Kidney (tissue), 14 donors: ENCODE measurements around the gene LRWD1. TPM values are rescaled to one million over a fixed set of nuclear protein-coding genes. Genes with fewer than 3 reads are reported as not detected.

Experiments
- DNase-seq, 5 donors: peaks; one replicate each; pipeline ENCODE4 v3.0.0-alpha.2; 2013 to 2020
- FAIRE-seq: peaks from 2 replicates; lab custom pipeline; 2012; peaks lifted over from hg19 to GRCh38; lab: Jason Lieb, UNC
- H3K27ac ChIP-seq, 2 donors: one replicate each; pipeline ENCODE4 v1.7.0; 2013; ENCODE audit warnings: low read depth in 2 of 2, low read length in 2 of 2, inconsistent platforms in 1 of 2
- H3K27me3 ChIP-seq: one replicate; pipeline ENCODE4 v1.7.1; 2013; ENCODE audit warnings: low read length, inconsistent platforms; ENCODE audit not compliant: control insufficient read depth, insufficient read depth
- H3K36me3 ChIP-seq, 3 donors: one replicate each; pipeline versions ENCODE4 v1.7.0 to v1.7.1; 2013; ENCODE audit warnings: low read length in 3 of 3, control low read depth in 1 of 3, inconsistent platforms in 1 of 3; ENCODE audit not compliant: insufficient read depth in 3 of 3, control insufficient read depth in 2 of 3
- H3K4me1 ChIP-seq, 3 donors: one replicate each; pipeline versions ENCODE4 v1.7.0 to v1.7.1; 2013; ENCODE audit warnings: low read length in 3 of 3, inconsistent platforms in 1 of 3, low read depth in 1 of 3; ENCODE audit not compliant: control insufficient read depth in 2 of 3, insufficient read depth in 2 of 3
- H3K4me3 ChIP-seq, 3 donors: one replicate each; pipeline versions ENCODE4 v1.7.0 to v1.8.1; 2013; ENCODE audit warnings: low read length in 3 of 3, control low read depth in 1 of 3, inconsistent platforms in 1 of 3
- H3K9ac ChIP-seq, 3 donors: one replicate each; pipeline versions ENCODE4 v1.7.0 to v1.7.1; 2013; ENCODE audit warnings: low read length in 3 of 3, control low read depth in 1 of 3, inconsistent platforms in 1 of 3
- H3K9me3 ChIP-seq, 3 donors: one replicate each; pipeline versions ENCODE4 v1.7.0 to v1.7.1; 2013; ENCODE audit warnings: low read length in 3 of 3, control low read depth in 1 of 3, inconsistent platforms in 1 of 3; ENCODE audit not compliant: control insufficient read depth in 2 of 3, insufficient read depth in 1 of 3
- intact Hi-C: fragments of 100-400 bp; cut with DNase I; formaldehyde crosslinking; loops from one replicate; pipeline ENCODE4 v1.11.1; 2022
- polyA plus RNA-seq: library from polyadenylated mRNA; stranded (reverse); fragments of 350-450 nt; fragmentation: Illumina TruSeq; extraction: RNeasy Lipid Tissue Mini Kit (QIAGEN cat#74804); gene quantifications from one replicate; pipeline ENCODE4 v1.2.3, GENCODE V29; 2014; ENCODE audit warnings: low read depth, low replicate concordance; ENCODE audit not compliant: insufficient read depth
- total RNA-seq: library from RNA; stranded (reverse); fragmentation: NEBNext Ultra II Directional; extraction: Animal tissue kit (Norgen Biotek cat#: 25700); gene quantifications from one replicate; pipeline ENCODE4 v1.2.1, GENCODE V29; 2021
- TF ChIP-seq, protein P1 (sequence below): IDR thresholded peaks from 3 replicates; pipeline ENCODE4 v1.5.1; 2012; ENCODE audit warnings: mild to moderate bottlenecking, moderate library complexity, borderline replicate concordance; ENCODE audit not compliant: insufficient read depth; ENCODE audit errors: extremely low read depth
- donor health status: control.
- donor health status: control.
- donor health status: control.
- donor health status: control.
- donor health status: control.
- donor health status: DM: yes; HTN: yes; CAD: no.
- donor health status: Normal renal cell carcinoma (clear cell type).

The LRWD1 gene
- total and polyA plus RNA-seq, 2 donors from 2014 or later = 14.0 to 14.1 TPM

DNA sequence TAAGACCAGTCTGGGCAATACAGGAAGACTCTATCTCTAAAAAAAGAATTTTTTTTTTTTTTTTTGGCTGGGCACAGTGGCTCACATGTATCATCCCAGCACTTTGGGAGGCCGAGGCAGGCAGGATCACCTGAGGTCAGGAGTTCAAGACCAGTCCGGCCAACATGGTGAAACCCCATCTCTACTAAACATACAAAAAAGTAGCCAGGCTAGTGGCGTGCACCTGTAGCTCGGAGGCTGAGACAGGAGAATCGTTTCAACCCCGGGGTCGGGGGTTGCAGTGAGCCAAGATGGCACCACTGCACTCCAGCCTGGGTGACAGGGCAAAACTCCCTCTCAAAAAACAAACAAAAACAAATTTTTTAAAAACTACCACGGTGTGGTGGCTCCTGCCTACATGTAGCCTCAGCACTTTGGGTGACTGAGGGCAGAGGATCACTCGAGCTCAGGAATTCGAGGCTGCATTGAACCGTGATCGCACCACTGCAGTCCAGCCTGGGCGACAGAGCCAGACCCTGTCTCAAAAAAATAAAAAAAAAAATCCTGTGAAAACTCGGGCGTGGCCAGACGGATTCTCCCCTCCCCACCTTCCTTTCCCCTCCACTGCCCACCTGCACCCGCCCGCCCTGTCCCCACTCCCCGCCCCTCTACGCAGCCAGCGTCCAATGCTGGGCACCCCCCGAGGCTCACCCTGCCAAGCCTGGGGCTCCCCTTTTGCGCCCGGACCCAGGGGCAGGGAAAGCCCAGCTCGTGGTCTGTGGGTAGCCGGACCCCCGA, 32.2 kb upstream of the LRWD1 start:
- Histone ChIP-seq H3K4me3 (peak overlapping the region in 2 of 3 donors; percentile 6 to 51), H3K36me3 (no peaks in the 10 kb centered on the region), H3K27ac (peak overlapping the region; percentile 60 to 91), H3K9ac (peak overlapping the region in 1 of 3 donors; percentile 34), H3K27me3 (no peaks in the 10 kb centered on the region), H3K4me1 (peaks cover 0 to 14% (median 7%) of the 10 kb centered on the region in 3 donors), H3K9me3 (no peaks in the 10 kb centered on the region)
- FAIRE-seq (no peak), DNase-seq (peak in 4 of 5 donors; percentile 53 to 69 (median 64))
- TF ChIP-seq, protein P1, sequence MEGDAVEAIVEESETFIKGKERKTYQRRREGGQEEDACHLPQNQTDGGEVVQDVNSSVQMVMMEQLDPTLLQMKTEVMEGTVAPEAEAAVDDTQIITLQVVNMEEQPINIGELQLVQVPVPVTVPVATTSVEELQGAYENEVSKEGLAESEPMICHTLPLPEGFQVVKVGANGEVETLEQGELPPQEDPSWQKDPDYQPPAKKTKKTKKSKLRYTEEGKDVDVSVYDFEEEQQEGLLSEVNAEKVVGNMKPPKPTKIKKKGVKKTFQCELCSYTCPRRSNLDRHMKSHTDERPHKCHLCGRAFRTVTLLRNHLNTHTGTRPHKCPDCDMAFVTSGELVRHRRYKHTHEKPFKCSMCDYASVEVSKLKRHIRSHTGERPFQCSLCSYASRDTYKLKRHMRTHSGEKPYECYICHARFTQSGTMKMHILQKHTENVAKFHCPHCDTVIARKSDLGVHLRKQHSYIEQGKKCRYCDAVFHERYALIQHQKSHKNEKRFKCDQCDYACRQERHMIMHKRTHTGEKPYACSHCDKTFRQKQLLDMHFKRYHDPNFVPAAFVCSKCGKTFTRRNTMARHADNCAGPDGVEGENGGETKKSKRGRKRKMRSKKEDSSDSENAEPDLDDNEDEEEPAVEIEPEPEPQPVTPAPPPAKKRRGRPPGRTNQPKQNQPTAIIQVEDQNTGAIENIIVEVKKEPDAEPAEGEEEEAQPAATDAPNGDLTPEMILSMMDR = no peak
- intact Hi-C loops = no loop called here

DNA sequence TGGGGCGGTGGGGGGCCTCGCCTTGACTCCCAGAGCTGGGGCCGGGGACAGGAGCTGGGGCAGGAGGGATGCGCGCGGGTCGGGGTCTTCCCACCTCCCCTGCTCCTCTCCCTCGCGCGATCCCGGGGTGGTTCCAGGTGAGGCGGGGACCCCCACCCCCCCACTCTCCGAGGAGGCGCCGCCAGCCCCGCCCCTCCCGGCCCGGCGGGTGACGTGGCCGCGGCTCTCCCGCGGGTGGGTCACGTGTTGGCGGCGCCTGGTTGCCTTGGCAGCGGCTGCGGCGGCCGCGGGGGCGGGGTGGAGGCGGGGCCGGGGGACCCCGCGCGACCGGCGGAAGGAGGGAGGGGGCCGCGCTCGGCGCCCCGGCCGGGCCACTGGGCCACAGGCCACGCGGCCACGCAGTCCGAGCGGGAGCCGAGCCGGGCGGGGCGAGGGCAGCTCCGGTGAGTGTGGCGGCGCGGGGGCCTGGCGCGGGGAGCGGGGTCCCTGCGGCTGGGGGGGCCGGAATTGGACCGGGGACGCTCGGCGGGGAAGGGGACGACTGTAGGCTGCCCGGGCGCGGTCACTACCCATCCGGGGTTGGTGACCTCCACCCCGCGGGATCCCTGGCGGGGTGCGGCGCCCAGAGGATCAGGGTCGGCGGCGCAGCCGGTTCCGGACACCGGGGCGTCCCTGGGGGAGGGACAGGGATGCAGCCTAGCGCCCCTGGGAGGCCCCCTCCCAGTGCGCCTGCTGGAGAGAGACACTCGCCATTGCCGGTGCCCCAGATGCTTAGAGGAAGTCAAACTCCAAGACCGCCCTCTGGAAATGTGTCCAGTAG, 31.4 kb upstream of the LRWD1 start, which contains the start of gene ORAI2:
ORAI2 (plus strand) TSS at position 357 of the 820 bp plus-strand sequence. CDS start 5,382 bp downstream, outside the sequence.
- peaks cover 0 to 14% (median 7%) of the 10 kb centered on the region in 3 donors for H3K4me1 ChIP-seq
- TF ChIP-seq, protein P1 = no peak
- peak within 1 kb of the TSS; percentile 24 to 68 (median 53) for H3K4me3 ChIP-seq
- H3K9me3 ChIP-seq = no peaks in the 10 kb centered on the region
- peak; percentile 79 to 96 (median 89) for DNase-seq
- H3K27me3 ChIP-seq = no peaks in the 10 kb centered on the region
- peak within 1 kb of the TSS; percentile 18 to 71 (median 69) for H3K9ac ChIP-seq
- no peak for FAIRE-seq
- no peaks in the 10 kb centered on the region for H3K36me3 ChIP-seq
- intact Hi-C loops = no loop called here
- peak within 1 kb of the TSS; percentile 60 to 91 for H3K27ac ChIP-seq

DNA sequence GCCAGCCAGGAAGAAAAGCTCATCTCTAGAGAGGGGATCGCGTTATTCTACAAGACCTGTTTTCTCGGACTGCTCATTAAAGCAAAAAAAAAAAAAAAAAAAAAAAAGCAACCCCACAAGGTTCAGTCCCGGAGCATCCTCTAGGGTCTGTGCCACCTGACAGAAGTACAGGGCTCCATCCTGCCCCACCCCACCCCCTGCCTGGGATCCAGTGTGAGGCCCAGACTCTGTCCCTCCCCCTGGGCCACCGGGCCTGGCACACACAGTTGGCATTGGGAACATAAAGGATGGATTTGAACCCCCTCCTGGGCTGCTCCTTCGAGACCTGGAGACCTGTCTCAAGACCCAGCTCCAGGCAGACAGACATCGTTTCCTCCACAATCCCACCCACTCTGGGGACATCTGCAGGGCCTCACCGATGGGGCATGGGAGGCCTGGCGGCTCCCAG, 30.7 kb upstream of the LRWD1 start:
- peak overlapping the region; percentile 26 to 71 for H3K27ac ChIP-seq
- H3K27me3 ChIP-seq = no peaks in the 10 kb centered on the region
- no peaks in the 10 kb centered on the region for H3K9me3 ChIP-seq
- peak overlapping the region; percentile 24 to 68 (median 53) for H3K4me3 ChIP-seq
- intact Hi-C loops = no loop called here
- H3K36me3 ChIP-seq = no peaks in the 10 kb centered on the region
- FAIRE-seq (no peak), DNase-seq (peak in 1 of 5 donors; percentile 73)
- TF ChIP-seq, protein P1 = no peak
- peak overlapping the region; percentile 2 to 71 (median 18) for H3K9ac ChIP-seq
- H3K4me1 ChIP-seq = peaks cover 0 to 14% (median 7%) of the 10 kb centered on the region in 3 donors
